Measurements from ENCODE around the gene ROCK2. TPM values are rescaled to one million over a fixed set of nuclear protein-coding genes. Genes with fewer than 3 reads are reported as not detected.

Gene ROCK2
- polyA plus RNA-seq, 1 of the 3 experiments (the other 2 are of a cell fraction), result 4.2 TPM

DNA sequence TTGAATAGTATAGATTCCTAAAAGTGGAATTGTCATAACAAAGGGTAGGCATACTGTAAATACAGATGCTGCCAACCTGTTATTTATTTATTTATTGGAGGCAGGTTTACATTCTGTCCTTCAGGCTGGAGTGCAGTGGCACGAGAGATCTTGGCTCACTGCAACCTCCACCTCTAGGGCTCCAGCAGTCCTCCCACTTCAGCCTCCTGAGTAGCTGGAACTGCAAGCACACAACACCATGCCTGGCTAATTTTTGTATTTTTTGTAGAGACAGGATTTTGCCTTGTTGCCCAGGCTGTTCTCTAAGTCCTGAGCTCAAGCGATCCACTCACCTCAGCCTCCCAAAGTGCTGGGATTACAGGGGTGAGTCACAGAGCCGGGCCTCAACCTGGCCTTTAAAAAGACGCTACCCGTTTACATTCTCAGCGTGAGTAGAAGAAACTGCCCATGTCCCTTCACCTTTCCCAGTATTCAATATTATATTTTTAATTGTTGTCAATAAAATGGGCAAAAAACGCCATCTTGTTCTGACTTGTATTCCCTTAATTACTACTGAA is 3.0 kb upstream of the ROCK2 start (continued):
- TF ChIP-seq TCF12 (IDR thresholded peaks at IDR 0.05), result no peak

DNA sequence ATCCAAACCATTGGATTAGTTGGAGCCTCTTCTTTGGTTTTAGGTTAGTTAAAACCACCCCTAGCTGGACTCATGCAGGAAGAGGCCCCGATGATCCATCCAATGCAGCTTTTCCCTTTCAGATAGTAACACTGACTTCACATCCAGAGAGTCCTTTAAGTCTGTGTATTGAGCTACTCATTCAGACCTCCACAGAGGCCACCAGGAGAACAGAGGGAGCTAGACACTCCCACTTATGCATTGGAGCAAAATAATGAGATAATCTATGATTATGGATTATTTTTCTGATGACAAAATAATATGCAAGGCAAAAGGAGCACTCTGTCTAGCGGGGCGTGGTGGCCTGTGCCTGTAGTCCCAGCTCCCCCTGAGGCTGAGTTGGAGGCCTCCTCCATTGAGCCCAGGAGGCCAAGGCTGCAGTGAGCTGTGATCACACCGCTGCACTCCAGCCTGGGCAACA is 1.6 kb upstream of the ROCK2 start:
- peaks cover 25% of the 10 kb centered on the region for H4K20me1 ChIP-seq (ENCODE audit: insufficient read depth)
- H2AFZ ChIP-seq (ENCODE audit: low read depth), result no peak overlapping the region
- no peaks in the 10 kb centered on the region for H3K27me3 ChIP-seq (ENCODE audit: insufficient read depth)

More for the DNA sequence above, 1.6 kb upstream of the ROCK2 start:
- ChIA-PET POLR2A (no interaction called here), CTCF (interaction anchor here (0.6 to 5.1 kb wide), 8 partner anchors 13 to 514 kb away, joined by 3 to 34 read pairs (median 6); a partner anchor contains a TSS)
- Histone ChIP-seq H3K4me3 (ENCODE audit: low read depth in 2 of 2, low read length in 1 of 2) (no peak overlapping the region), H3K9me2 (no peaks in the 10 kb centered on the region), H3K4me2 (no peak overlapping the region), H3F3A (replicated peaks; ENCODE audit: insufficient read depth) (peaks cover 23% of the 10 kb centered on the region), H3K79me2 (ENCODE audit: insufficient read depth) (peaks cover 32% of the 10 kb centered on the region), H3K36me3 (replicated peaks in 1 of 2; ENCODE audit: control insufficient read depth in 1 of 2, insufficient read depth in 2 of 2, low read length in 1 of 2) (no peaks in the 10 kb centered on the region), H3K27ac (ENCODE audit: low read depth in 2 of 2, low read length in 1 of 2) (peak overlapping the region in 1 of 2 experiments; percentile 91; a peak in 1 of 4 replicates), H3K9me3 (no peaks in the 10 kb centered on the region), H3K4me1 (ENCODE audit: control insufficient read depth in 1 of 2, insufficient read depth in 2 of 2, low read depth in 1 of 2, low read length in 1 of 2) (peaks cover 11 to 20% of the 10 kb centered on the region in 2 experiments), H3K9ac (no peak overlapping the region)
- TF ChIP-seq, protein P1, sequence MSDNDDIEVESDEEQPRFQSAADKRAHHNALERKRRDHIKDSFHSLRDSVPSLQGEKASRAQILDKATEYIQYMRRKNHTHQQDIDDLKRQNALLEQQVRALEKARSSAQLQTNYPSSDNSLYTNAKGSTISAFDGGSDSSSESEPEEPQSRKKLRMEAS (IDR thresholded peaks at IDR 0.05; ENCODE audit: low read depth), result no peak
- no peak for TF ChIP-seq RXRA (IDR thresholded peaks at IDR 0.05; ENCODE audit: borderline replicate concordance, low read depth)
- TF ChIP-seq NFIC (IDR thresholded peaks at IDR 0.05; ENCODE audit: borderline replicate concordance), result no peak
- no peak for TF ChIP-seq CHD2 (IDR thresholded peaks at IDR 0.05; ENCODE audit: low read length, partially characterized antibody)
- no peak for TF ChIP-seq MEF2A (IDR thresholded peaks at IDR 0.05; ENCODE audit: borderline replicate concordance, low read depth)
- TF ChIP-seq RFX5 (IDR thresholded peaks at IDR 0.05; ENCODE audit: low read length), result no peak
- TF ChIP-seq TEAD4 (IDR thresholded peaks at IDR 0.05; ENCODE audit: borderline replicate concordance, insufficient read depth), result no peak
- TF ChIP-seq JUND (IDR thresholded peaks at IDR 0.05), result no peak
- no peak for TF ChIP-seq NRF1 (IDR thresholded peaks at IDR 0.05; ENCODE audit: low read depth, low read length)
- no peak for TF ChIP-seq EZH2phosphoT487 (IDR thresholded peaks at IDR 0.05; ENCODE audit: borderline replicate concordance, low read depth)
- TF ChIP-seq PBX3 (IDR thresholded peaks at IDR 0.05), result no peak
- TF ChIP-seq MXI1 (IDR thresholded peaks at IDR 0.05; ENCODE audit: low read depth, low read length), result no peak
- no peak for TF ChIP-seq FOSL2 (IDR thresholded peaks at IDR 0.05; ENCODE audit: borderline replicate concordance, low read depth)
- no peak for TF ChIP-seq FOXJ3 (CRISPR knock-in tag; IDR thresholded peaks at IDR 0.05)
- no peak for TF ChIP-seq RAD21 (IDR thresholded peaks at IDR 0.05; ENCODE audit: low read length)
- TF ChIP-seq ELF1 (IDR thresholded peaks at IDR 0.05), result no peak
- TF ChIP-seq, protein P2, sequence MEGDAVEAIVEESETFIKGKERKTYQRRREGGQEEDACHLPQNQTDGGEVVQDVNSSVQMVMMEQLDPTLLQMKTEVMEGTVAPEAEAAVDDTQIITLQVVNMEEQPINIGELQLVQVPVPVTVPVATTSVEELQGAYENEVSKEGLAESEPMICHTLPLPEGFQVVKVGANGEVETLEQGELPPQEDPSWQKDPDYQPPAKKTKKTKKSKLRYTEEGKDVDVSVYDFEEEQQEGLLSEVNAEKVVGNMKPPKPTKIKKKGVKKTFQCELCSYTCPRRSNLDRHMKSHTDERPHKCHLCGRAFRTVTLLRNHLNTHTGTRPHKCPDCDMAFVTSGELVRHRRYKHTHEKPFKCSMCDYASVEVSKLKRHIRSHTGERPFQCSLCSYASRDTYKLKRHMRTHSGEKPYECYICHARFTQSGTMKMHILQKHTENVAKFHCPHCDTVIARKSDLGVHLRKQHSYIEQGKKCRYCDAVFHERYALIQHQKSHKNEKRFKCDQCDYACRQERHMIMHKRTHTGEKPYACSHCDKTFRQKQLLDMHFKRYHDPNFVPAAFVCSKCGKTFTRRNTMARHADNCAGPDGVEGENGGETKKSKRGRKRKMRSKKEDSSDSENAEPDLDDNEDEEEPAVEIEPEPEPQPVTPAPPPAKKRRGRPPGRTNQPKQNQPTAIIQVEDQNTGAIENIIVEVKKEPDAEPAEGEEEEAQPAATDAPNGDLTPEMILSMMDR (IDR thresholded peaks at IDR 0.05), result no peak
- no peak for TF ChIP-seq EP300 (IDR thresholded peaks at IDR 0.05; ENCODE audit: borderline replicate concordance in 1 of 2, low read depth in 1 of 2, low read length in 1 of 2)
- no peak for TF ChIP-seq RCOR1 (IDR thresholded peaks at IDR 0.05; ENCODE audit: low read length)
- TF ChIP-seq YY1 (IDR thresholded peaks at IDR 0.05; ENCODE audit: low read depth), result no peak
- 96% methylated on average over 4 of the region's 4 CpGs for WGBS (ENCODE audit: low lambda C conversion rate)
- no peak for DNase-seq

All from SK-N-SH (cell line).